Measurements from ENCODE around the gene MARK4. TPM values are rescaled to one million over a fixed set of nuclear protein-coding genes. Genes with fewer than 3 reads are reported as not detected.
"Not testable (repeated sequence)": the region's sequence is repeated elsewhere in the genome, so short reads cannot be mapped to it uniquely, and the experiment has no call there.

MARK4 gene
- total RNA-seq, 1 donor = 18.1 TPM

GRCh38 chr19:45306040-45306439, 55.0 kb downstream of the MARK4 start:
- Histone ChIP-seq H3K36me3 (ENCODE audit: insufficient read depth, low read length) (peaks cover 3% of the 10 kb centered on the region), H2AFZ (ENCODE audit: low read length) (no peak overlapping the region), H3K4me3 (ENCODE audit: insufficient read depth, low read length) (no peak overlapping the region), H3K27ac (ENCODE audit: low read depth, low read length) (no peak overlapping the region), H4K20me1 (ENCODE audit: insufficient read depth, low read length) (peaks cover 3% of the 10 kb centered on the region), H3K79me2 (ENCODE audit: insufficient read depth, low read length) (no peaks in the 10 kb centered on the region), H3K27me3 (ENCODE audit: insufficient read depth, low read length) (no peaks in the 10 kb centered on the region), H3K4me2 (ENCODE audit: insufficient read depth, low read length) (no peak overlapping the region), H3K9me3 (ENCODE audit: low read depth, low read length) (no peaks in the 10 kb centered on the region), H3K4me1 (ENCODE audit: insufficient read depth, low read length) (peaks cover 3% of the 10 kb centered on the region)
- TF ChIP-seq CTCF (IDR thresholded peaks at IDR 0.05; ENCODE audit: extremely low read depth, low read depth, low read length) = no peak
- DNase-seq (ENCODE audit: insufficient read length, low spot score, missing footprints) = no peak

GRCh38 chr19:45306518-45307027, 55.5 kb downstream of the MARK4 start:
- no peaks in the 10 kb centered on the region for H3K79me2 ChIP-seq (ENCODE audit: insufficient read depth, low read length)
- H3K4me1 ChIP-seq (ENCODE audit: insufficient read depth, low read length) = peaks cover 3% of the 10 kb centered on the region
- no peak overlapping the region for H3K4me2 ChIP-seq (ENCODE audit: insufficient read depth, low read length)
- no peaks in the 10 kb centered on the region for H3K9me3 ChIP-seq (ENCODE audit: low read depth, low read length)
- no peaks in the 10 kb centered on the region for H3K27me3 ChIP-seq (ENCODE audit: insufficient read depth, low read length)
- TF ChIP-seq CTCF (IDR thresholded peaks at IDR 0.05; ENCODE audit: extremely low read depth, low read depth, low read length) = no peak
- DNase-seq (ENCODE audit: insufficient read length, low spot score, missing footprints) = peak; percentile 71
- H2AFZ ChIP-seq (ENCODE audit: low read length) = no peak overlapping the region
- H4K20me1 ChIP-seq (ENCODE audit: insufficient read depth, low read length) = peaks cover 3% of the 10 kb centered on the region
- H3K36me3 ChIP-seq (ENCODE audit: insufficient read depth, low read length) = peaks cover 2% of the 10 kb centered on the region
- H3K4me3 ChIP-seq (ENCODE audit: insufficient read depth, low read length) = no peak overlapping the region
- H3K27ac ChIP-seq (ENCODE audit: low read depth, low read length) = no peak overlapping the region

- H3K9me3 ChIP-seq (ENCODE audit: low read depth, low read length) = no peaks in the 10 kb centered on the region
- no peak overlapping the region for H3K27ac ChIP-seq (ENCODE audit: low read depth, low read length)
- H3K4me1 ChIP-seq (ENCODE audit: insufficient read depth, low read length) = peaks cover 3% of the 10 kb centered on the region
- no peak for TF ChIP-seq CTCF (IDR thresholded peaks at IDR 0.05; ENCODE audit: extremely low read depth, low read depth, low read length)
- no peaks in the 10 kb centered on the region for H3K36me3 ChIP-seq (ENCODE audit: insufficient read depth, low read length)
- H2AFZ ChIP-seq (ENCODE audit: low read length) = no peak overlapping the region
- H3K79me2 ChIP-seq (ENCODE audit: insufficient read depth, low read length) = no peaks in the 10 kb centered on the region
- no peak overlapping the region for H3K4me3 ChIP-seq (ENCODE audit: insufficient read depth, low read length)
- H3K4me2 ChIP-seq (ENCODE audit: insufficient read depth, low read length) = no peak overlapping the region
- no peaks in the 10 kb centered on the region for H3K27me3 ChIP-seq (ENCODE audit: insufficient read depth, low read length)
- H4K20me1 ChIP-seq (ENCODE audit: insufficient read depth, low read length) = peaks cover 3% of the 10 kb centered on the region
- DNase-seq (ENCODE audit: insufficient read length, low spot score, missing footprints) = peak; percentile 41
Measured at GRCh38 chr19:45307361-45307760, 56.3 kb downstream of the MARK4 start.

GRCh38 chr19:45309322-45309721, 58.3 kb downstream of the MARK4 start:
- not testable (repeated sequence) for H3K36me3 ChIP-seq (ENCODE audit: insufficient read depth, low read length); H2AFZ ChIP-seq (ENCODE audit: low read length); DNase-seq (ENCODE audit: insufficient read length, low spot score, missing footprints); H3K27me3 ChIP-seq (ENCODE audit: insufficient read depth, low read length); H3K4me3 ChIP-seq (ENCODE audit: insufficient read depth, low read length); H3K4me1 ChIP-seq (ENCODE audit: insufficient read depth, low read length); H3K9me3 ChIP-seq (ENCODE audit: low read depth, low read length); H3K79me2 ChIP-seq (ENCODE audit: insufficient read depth, low read length); H3K27ac ChIP-seq (ENCODE audit: low read depth, low read length); H4K20me1 ChIP-seq (ENCODE audit: insufficient read depth, low read length); H3K4me2 ChIP-seq (ENCODE audit: insufficient read depth, low read length)
